GM21737 (cell line): ENCODE data around the gene RBMS3.

Source experiments
- ATAC-seq: cut with Tn5 transposase; IDR thresholded peaks from one replicate; pipeline ENCODE4 v1.9.1; 2021; ENCODE audit warnings: mild to moderate bottlenecking, moderate library complexity; ENCODE audit not compliant: unreplicated experiment

RBMS3 gene

DNA sequence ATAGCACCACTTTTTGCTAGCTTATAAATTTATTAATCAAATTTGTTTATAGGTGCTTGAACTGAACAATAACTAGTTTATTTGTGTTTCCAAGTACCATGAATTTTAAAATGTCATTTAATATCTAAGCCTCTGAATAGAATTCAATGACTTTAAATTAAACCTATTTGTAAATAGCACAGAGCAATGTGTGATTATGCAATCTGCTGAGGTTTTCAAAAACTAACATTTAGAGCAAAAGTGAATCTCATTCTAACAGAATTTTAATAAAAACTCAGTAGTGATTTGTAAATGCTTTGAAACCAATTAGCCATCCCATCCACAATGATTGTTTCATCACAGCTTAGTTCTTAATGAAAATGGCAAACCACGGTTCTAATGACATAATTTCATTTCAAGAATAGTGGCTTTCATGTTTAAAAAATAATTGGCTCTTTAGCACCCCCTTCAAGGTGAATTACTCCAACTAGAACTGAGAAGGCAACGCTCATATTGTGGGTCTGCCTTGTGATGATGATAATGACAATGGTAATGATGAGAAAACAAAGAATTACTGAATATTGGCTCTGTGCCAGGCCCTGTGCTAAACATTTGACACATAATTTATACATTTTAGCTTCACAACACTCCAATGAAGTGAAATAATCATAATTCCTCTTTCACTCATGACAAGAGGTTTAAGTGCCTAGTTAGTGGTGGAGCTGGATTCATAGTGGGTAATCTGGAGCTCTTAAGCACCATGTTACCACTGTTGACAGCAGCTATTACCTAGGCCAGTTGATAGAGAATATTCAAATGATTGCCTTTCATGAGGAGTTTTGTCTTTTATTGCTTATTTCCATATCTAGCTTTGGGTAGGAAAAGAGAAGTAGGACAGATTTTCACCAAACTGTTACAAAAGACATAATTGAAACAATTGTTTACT, 145.7 kb downstream of the RBMS3 start:
- ATAC-seq: no peak

DNA sequence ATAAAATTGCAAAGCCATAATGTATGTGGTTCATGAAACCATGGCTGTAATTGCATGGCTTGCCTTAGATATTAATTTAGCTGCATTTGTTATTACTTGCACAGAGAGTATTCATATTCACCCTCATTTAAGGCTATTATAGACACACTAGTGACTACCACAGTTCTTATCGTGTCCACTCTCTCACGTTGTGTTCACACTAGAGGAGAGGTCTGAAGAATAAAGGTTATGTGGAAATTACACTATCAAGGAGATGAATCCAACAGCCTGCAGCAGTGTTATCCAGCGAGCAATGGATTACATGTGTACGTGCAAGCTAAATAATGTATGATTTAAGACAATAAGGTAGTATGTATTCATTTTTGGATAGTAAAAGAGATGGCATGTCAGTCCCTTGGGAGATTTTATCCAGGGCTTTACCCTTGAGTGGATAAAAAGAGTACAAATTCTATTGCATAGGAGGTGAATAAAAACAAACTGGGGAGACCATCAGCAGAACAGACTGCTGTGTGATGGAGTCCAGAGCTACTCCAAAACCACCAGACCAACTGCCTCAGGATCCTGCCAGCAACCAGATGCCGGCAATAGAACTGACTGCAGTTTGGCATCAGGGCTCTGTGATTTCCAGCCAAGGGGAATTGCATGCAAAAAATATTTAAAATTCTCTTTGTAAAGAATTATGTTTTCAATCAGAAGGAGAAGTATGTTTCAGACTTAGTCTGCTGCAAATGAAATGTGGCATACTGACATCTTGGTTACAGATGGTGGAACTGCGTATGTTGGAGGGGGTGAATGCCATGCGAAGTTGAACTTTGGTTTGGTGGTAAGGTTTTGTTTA, 146.6 kb downstream of the RBMS3 start:
- ATAC-seq: no peak

DNA sequence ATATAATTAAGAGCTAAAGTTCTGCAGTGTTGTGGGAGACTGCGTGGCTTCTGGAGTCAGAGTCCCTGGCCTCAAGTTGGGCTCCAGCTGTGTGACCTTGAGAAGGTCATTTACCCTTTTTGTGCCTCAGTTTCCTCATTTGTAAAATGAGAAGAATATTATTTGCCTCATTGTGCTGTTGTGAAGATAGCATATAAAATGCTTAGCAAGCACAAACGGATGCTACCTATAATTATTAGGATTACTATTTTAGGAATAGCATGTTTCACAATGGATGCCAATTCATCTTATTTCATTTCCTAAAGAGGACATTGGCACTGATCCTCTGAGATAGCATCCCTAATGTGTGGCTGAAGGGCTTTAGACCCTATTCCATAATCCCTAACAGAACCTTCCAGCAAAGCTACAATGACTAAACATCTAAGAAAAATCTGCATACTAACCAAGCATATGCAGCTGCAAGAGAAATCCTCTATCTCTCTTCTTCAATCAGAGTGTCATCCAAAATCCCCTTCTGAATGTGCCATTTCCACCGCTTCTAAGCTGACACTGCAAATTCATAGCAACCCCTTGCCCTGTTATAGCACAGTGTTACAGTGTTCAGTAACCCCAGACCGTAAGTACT, 148.3 kb downstream of the RBMS3 start:
- ATAC-seq: no peak

DNA sequence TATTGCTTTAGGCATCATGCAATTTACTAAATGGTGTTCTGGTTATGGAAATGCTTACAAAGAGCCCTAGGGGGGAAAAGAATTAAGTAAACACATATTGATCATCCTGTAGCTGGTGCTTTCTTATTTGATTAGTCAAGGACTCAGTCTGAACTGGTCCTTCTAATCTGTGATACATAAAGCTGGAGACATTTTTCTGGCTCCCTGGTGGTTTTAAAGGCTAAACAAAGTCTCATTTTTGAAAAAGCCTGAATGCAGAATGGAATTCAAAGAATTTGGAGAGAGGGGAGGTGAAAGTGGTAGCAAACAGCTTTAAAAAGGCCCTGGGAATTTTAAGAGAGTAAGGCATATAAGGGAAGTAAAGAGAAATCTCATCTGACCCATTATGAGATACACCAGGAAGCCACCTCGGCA, 149.7 kb downstream of the RBMS3 start:
- ATAC-seq: no peak

DNA sequence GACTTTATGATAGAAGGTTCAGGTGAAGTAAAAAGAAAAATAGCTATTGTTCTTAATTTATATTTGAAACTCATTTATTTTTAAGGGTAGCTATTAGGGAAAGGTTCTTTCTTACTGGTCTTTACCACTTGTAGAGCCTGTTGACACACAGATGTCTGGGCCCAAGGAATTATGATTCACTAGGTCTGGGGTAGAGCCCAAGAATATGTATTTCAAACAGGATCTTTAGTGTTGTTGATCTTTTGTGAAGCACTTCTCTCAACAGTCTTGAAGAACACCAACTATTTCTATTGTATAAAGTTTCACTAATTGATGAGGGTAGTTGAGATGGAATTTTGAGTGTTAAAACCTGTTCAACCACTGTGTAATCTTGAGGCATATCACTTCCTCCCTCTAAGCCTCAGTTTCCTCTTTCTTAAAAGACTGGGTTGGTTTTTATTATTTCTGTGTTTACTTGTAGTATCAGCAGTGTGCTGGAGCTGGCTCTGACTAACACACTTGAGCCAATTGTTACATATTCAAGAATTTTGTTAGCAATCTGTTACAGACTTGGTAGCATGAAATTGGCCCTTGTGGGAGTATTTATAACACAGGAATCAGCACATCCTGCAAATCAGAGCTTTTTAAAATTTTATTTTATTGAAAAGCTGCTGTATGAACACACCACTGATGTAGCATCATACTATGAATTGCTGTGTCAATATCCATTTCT, 155.9 kb downstream of the RBMS3 start:
- no peak for ATAC-seq

DNA sequence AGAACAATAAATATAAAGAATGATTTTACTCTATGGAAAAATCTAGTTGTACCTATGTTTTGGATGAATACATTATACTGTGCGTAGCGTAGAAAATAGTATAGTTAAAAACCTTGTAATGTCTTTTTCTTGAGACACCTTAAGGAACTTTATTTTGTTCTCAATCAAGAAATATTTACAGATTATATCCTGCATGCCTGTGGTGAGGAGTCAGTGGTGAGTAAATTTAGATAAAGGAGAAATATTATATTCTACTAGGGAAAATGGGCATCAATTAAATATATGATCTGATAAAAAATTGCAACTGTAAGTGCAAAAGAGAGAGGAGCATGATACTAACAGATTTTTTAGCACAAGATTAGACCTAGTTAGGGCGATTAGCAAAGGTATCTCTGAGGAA, 157.7 kb downstream of the RBMS3 start:
- ATAC-seq: no peak

DNA sequence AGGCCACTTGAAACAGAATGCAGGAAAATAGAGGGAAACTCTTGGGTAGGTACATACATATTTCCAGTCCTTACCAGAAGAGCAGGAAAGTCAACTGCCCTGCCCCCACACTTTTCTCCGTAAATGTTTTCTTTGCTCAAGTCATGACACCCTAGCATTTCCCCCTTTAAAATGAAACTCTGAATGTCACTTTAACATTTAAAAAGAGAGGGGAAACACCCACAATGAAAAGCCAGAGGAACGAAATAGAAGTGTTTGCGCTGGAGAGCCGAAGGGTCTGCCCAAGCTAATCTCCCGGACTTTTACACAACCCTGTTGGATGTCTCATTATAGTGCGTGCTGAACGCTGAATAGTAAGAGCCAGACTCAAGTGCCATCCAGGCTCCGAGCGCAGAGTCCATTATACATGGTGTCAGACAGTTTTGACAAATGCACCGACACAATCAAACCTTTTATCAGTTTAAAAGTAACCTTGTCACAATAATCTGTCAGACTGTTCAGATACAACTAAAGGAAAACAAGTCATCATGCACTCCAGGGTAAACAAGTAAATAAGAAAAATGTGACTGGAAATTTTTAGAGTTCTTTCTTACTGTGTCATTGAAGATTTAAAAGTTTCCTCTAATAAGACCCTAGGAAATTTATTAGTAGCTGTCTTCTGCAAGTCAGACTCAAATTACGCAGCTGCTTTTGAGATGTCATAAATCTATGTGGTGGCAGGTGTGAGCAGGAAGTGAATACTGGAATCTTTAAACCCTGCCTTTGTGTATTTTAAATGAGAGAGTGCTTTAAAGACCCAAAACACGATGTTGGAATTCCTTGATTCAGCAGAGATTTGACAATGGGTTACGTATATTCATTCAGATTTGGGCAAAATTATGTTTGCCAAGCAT, 159.8 kb downstream of the RBMS3 start:
- ATAC-seq: no peak

DNA sequence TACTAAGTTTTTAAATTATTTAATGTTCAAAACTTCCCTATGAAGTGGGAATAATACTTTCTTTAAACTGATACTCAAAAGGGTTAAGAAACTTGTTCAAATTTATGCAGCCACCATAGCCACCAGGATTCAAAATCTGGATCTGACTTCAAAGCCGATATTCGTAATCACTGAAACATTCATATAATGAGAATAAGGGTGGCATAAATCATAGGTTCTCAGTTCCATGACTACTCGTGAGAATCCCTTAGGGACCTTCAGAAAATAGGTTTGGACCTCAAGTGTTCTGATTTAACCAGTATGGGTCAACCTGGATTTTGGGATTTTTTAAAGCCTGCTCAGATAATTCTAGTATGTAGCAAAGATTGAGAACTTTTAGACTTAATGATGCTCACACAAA, 160.6 kb downstream of the RBMS3 start:
- ATAC-seq: no peak

DNA sequence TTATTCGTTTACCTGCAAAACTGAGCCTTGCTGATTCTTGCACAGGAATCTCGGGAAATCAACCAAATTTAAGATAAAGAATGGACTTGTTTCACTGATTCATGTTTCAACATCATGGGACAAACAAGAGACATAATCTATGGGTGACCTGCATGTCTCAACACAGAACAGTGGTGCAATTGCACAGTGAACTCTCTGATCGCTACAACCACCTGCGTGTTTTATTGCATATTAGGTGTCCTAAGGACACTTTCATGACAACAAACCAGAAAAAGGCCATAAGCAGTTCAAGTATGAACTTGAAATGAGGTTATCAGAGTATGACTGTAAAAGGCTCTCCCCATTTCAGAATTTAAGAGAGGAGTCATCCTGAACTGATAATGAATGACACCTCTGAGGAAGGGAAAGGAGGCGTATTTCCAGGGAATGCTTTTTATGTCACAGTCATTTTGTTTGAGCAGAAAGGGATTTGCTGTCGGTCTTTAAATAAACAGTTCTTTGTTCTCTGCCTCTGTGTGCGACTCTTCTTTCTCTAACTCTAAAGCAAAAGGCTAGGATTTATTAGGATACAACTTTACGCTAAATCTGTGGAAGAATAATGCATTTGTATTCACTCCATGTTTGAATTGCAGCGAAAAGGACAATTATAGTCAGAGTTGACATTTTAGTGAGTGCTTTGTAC, 167.2 kb downstream of the RBMS3 start:
- no peak for ATAC-seq

DNA sequence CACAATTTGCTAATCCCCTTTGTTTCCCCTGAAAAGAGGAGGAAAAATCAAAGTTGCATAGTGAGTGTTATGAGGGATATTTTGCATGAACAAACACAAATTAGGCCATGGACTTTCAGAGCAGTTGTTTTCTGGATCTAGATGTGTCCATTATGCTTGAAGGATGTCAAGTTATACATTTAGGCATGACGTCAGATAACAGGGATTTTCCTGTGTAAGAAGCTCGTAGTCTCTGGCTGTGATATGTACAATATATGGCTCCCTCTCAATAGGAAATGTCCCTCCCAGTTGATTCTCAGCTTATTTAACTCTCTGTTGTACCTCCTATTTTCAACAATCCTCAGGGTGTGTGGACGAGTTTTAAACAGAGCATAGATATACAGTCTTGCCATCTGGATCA, 171.0 kb downstream of the RBMS3 start:
- no peak for ATAC-seq

DNA sequence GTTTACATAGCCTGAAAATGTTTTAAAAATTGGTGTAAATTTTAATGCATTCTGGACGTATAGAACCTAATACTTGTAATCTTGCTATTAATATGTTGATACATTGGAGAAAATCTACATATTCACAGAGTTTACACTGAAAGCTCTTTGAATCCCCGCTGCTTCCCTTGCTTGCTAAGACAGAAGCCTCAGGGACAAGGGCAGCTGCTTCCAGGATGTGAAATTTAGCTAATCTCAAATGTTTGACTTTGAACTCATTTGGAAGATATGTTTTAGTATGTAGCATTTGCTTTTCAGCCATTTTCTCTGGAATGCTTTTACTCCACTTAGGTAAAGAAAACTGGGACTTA, 172.0 kb downstream of the RBMS3 start:
- ATAC-seq: no peak

DNA sequence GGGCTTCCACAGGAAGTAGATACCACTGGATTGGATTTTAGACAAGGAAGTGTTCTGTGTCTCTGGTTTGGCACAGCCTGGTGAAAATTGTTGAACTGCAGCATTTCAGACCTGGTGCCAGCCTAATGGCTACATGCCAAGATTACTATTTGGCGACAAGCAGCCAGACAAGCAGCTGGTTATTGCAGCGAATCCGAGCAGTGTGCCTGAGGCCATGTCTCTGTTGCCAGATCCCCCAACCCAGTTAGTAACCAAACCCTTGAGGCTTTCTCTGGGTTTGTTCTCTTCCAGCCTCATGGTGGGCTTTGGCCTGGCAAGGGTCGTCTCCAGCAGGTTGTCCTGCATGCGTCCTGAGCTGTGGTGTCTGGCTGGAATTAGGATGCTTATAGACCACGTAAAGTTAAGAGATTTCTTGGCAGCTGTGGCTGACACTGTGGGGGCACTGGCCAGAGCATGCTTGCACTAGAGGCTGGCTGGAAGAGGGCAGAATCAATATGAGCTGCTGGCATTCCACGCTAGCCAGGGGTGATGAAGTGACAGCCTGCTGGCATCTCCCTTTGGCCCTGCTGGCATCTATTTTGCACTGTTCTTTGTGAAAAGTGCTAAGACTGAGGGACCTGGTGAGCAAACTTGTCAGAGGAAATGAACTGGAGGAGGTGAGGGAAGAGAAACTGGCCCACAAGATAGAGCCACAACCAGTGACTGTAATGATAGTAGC, 172.6 kb downstream of the RBMS3 start:
- ATAC-seq: no peak

DNA sequence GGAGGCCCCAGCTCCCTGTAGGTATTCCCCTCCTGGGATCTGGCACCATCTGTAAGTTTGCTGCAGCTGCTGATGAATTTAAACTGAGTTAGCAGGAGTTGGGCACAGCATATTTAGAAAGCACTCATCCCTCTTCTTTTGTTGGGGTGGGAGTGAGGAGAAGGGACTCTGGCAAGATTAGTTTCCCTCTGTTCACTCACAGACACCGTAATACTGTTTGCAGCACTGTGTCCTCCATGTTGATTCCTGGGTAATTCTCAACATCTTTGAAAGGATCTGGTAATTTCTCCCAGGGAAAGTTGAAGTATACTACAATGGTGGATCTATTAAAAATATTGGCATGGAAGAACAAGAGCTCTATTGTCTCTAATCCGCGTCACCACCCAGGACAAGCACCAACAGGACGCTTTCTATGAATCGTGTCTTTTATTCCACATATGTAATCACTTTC, 173.3 kb downstream of the RBMS3 start:
- ATAC-seq: no peak

DNA sequence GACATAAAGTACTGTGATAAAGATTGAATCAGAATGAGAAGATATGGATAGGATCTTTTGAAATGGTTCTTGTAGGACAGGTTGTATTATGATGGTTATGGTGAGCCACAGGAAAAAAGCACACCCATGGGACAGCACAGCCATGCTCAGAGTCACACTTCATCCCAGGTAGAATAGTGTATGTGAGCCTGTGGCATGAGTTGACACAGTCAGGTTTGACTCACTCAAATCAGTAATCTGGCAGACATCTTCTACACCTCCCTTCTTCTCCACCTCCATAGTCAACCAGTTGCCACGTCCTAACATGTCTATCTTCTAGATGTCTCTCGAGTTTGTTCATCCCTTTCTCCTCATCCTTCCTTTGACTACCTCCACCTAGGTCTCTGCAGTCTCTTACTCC, 176.0 kb downstream of the RBMS3 start:
- ATAC-seq: no peak

DNA sequence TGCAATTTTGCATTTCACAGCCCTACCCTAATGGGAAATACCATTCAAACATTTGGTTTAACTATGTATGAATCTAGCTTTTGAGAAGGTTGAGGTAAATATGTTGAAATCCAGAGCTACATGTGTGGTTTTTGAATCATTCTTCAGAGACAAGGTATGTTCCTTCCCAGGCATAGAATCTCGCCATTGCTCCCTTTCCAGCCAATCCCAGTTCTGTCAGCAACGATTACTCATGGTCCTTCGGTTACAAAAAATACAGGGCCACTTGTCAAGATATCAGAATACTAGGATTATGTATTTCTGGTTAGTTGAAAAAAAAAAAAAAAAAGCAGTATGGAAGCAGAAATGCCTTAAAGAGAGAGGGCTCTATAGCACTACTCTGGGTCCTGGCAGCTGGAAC, 182.4 kb downstream of the RBMS3 start:
- no peak for ATAC-seq

DNA sequence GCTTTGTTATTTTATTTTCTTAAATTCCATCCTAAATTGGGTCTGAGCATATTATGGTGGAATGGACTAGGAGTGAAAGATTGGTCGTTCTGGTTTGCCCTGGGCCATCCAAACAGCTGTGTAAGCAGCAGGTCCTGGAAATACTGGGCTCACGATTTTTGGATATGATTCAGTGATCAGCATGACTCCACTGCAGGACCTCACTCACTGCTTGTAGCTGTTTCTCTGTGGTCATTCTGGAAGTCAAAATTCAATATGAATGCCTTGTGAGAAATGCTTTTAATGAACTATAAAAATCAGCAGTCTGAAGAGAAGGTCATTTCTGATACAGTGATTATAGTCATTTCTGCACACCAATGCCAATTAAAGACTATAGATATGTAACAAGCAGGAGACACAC, 185.0 kb downstream of the RBMS3 start:
- ATAC-seq: no peak

DNA sequence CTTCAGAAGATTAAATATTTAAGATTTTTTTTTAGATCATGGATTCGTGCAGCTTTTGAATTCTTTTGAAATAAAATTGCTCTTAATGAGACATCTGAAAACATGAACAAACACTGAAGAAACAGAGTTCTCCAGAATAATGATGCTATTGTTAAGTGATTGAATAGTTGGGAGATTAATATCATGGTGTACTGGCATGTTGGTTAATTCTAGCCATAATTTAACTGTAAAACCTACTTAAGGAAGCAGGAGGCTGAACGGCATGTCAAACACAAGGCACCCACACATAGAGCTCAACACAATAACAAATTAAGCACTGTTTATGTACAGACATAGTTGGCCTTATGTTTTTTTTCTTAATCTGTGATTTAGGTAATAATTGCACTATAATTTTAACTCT, 185.6 kb downstream of the RBMS3 start:
- no peak for ATAC-seq

DNA sequence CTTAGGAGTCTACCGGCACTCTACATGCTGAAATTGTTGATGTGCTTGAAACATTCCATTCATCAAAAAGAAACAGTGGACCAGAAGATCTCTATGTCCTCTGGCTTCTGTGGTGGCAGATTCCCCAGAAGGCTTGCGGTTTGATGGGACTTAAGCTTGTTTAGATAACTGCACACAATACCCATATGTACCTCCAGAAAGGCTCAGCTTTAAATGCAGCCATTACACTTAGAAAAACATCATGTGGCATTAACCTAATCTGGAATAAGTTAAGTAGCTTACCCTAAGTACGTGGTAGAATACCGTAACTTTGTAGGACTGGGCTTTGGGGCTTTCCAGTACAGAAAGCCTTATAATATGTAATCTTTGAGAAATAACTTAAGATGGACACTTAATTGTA, 187.3 kb downstream of the RBMS3 start:
- ATAC-seq: no peak
